HG02970 (cell line): Measurements from ENCODE around the gene GOLGA6L26.
"Not testable (repeated sequence)": the region's sequence is repeated elsewhere in the genome, so short reads cannot be mapped to it uniquely, and the experiment has no call there.

Source experiments
- ATAC-seq: cut with Tn5 transposase; IDR thresholded peaks from one replicate; pipeline ENCODE4 v1.9.1; 2021; ENCODE audit warnings: mild to moderate bottlenecking, moderate library complexity, moderate number of reproducible peaks; ENCODE audit not compliant: unreplicated experiment, low FRiP score

Gene GOLGA6L26

GRCh38 chr15:23334096-23334495 lies at the start of gene GOLGA6L26:
GOLGA6L26 (minus strand) TSS chr15:23334196; CDS start chr15:23334135, 61 bp downstream.
- ATAC-seq = not testable (repeated sequence)

DNA sequence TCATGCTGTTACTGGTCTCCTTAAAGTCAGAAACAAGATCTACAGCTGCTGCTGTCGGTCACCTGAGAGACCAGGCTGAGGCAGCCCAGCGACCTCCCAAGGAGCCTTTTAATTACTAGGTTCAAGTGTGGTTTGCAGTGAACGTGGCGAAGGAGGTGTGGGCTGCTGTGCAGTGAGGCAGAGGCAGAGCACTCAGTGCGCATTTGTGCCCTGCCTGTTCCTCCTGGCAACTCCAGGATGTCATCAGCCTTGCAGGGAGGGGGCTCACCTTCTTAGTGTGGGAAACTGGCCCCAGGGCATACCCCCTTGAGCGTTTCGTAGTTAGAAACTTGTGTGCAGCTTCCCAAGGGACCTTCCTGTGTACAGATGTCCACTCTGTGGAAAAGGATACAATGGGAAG lies 47.2 kb upstream of the GOLGA6L26 start:
- not testable (repeated sequence) for ATAC-seq

- ATAC-seq = not testable (repeated sequence)
These were observed 46.7 kb upstream of the GOLGA6L26 start for GRCh38 chr15:23380700-23381099.

GRCh38 chr15:23378946-23379345 lies 45.0 kb upstream of the GOLGA6L26 start:
- ATAC-seq = not testable (repeated sequence)

GRCh38 chr15:23374226-23374625 lies 40.2 kb upstream of the GOLGA6L26 start:
- ATAC-seq = not testable (repeated sequence)

- ATAC-seq = not testable (repeated sequence)
These were observed 39.0 kb upstream of the GOLGA6L26 start for GRCh38 chr15:23372891-23373600.

- no peak for ATAC-seq
These were observed 38.3 kb upstream of the GOLGA6L26 start for GRCh38 chr15:23372284-23372683.

- ATAC-seq = not testable (repeated sequence)
These were observed 37.9 kb upstream of the GOLGA6L26 start for GRCh38 chr15:23371868-23372267.

DNA sequence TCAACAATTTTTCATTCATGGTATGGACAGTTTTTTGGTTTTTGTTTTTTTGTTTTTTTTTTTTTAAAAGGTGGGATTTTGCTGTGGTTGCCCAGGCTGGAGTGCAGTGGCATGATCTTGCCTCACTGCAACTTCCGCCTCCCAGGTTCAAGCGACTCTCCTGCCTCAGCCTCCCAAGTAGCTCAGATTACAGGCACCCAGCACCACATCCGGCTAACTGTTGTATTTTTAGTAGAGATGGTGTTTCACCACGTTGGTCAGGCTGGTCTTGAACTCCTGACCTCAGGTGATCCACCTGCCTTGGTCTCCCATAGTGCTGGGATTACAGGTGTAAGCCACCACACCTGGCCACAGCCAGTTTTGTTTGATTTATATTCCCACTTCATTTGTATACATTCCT lies 37.1 kb upstream of the GOLGA6L26 start:
- not testable (repeated sequence) for ATAC-seq

DNA sequence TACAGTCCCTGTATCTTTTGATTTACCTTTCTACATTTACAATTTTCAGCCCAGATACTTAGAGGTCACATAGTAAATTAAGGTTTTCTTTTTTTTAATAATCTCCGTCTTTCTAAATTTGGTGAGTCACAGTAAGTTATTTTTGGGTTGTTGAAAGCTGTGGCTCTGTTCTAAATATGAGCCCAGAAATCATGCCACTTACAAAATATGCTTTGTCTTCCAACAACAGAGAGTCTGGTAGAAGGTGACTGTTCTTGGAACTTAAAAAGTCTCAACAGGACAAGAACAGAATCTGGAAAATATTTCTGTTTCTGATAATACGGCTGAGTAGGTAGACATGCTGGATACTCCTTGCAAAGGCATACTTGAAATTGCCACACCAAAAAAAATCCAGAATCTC lies 36.6 kb upstream of the GOLGA6L26 start:
- ATAC-seq = no peak

- ATAC-seq = not testable (repeated sequence)
These were observed 30.3 kb upstream of the GOLGA6L26 start for GRCh38 chr15:23364261-23364660.

DNA sequence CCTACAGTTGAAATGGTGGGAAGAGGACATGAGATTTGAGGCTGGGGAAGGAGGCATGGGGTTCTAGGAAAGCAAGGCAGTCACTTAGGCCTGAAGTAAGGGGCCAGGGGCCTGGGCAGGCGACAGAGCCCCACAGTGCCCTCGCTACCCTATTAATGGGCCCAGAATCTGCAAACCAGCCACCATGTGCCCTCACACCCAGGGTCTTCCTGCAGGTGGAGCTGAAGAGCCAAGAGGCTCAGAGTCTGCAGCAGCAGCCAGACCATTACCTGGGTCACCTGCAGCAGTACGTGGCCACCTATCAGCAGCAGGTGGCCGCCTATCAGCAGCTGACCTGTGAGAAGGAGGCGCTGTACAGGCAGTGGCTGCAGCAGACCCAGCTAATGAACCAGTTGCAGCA lies 28.6 kb upstream of the GOLGA6L26 start:
- not testable (repeated sequence) for ATAC-seq

GRCh38 chr15:23354448-23354847 lies 20.5 kb upstream of the GOLGA6L26 start, which contains the start of gene GOLGA8S:
GOLGA8S (plus strand) TSS chr15:23354748; CDS start chr15:23354810, 62 bp downstream.
- ATAC-seq = not testable (repeated sequence)

- ATAC-seq = not testable (repeated sequence)
These were observed 22.8 kb downstream of the GOLGA6L26 start for GRCh38 chr15:23311233-23311632.

DNA sequence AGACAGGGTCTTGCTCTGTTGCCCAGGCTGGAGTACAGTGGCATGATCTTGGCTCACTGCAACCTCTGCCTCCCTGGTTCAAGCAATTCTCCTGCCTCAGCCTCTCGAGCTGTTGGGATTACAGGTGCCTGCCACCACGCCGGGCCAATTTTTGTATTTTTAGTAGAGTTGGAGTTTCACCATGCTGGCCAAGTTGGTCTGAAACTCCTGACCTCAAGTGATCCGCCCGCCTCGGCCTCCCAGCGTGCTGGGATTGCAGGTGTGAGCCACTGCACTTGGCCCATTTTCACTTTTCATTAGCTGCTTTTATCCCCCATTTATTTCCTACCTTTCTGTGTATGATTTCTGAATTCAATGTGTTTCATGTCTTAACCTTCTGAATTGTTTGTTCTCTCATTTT lies 28.1 kb downstream of the GOLGA6L26 start:
- ATAC-seq = not testable (repeated sequence)

DNA sequence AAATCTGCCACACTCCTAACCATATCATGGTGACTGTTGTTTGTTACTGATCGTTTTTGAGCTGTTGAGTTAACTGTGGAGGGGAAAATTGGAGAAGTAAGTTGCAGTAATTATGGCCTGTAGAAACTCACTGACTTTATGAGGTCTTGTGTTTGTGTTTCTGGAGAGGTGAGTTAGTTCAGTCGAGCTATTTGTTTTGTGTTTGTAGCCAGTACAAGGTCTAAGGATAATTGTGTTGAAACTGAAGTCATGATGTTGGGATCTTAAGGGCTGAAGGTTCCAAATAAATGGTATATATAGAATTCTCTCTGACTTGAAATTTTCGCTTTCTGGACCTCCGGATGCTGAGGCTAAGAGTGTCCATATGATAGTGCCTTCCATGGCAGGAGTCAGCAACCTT lies 29.2 kb downstream of the GOLGA6L26 start:
- not testable (repeated sequence) for ATAC-seq

- not testable (repeated sequence) for ATAC-seq
These were observed 29.7 kb downstream of the GOLGA6L26 start for GRCh38 chr15:23304267-23304666.

GRCh38 chr15:23303654-23304053 lies 30.3 kb downstream of the GOLGA6L26 start:
- ATAC-seq = not testable (repeated sequence)

GRCh38 chr15:23303246-23303645 lies 30.8 kb downstream of the GOLGA6L26 start:
- ATAC-seq = not testable (repeated sequence)
